GM10847 (cell line): ENCODE measurements around the gene MOSMO.

Experiments
- POLR2A ChIP-seq: IDR thresholded peaks from 2 replicates; pipeline ENCODE4 v1.6.1; 2011; ENCODE audit not compliant: insufficient read length; ENCODE audit errors: extremely low read depth

MOSMO gene

GRCh38 chr16:22103441-22103840, 95.5 kb downstream of the MOSMO start:
- TF ChIP-seq POLR2A: no peak

DNA sequence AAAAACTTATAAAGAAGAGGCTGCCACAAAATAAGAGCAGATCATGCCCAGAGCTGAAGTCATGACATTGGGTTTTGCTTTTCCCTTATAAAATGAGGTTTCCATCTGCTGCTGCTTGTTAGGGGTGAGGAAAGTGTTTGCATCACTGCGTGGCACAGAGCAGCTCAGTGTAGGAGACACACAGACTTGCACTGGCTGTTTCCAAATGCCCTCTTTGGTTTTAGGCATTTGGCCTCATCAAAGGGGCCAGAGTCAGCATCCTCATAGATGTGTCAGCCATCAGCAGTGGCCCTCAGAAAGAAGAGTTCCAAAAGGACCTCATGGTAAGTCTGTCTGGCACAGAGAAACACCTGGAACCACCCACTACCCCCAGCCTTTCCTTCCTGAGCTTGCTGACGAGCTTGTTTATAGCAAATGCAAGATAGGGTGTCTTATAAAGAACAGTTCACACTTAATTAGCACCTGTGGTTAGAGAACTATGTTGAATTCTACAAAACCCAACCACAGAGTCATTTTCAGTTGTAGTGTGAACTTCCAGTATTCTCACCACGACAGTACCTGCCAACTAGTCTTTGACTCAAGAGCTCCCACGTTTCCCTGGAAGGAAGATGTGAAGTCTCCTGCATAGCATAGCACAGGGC, 101.5 kb downstream of the MOSMO start:
- no peak for TF ChIP-seq POLR2A

DNA sequence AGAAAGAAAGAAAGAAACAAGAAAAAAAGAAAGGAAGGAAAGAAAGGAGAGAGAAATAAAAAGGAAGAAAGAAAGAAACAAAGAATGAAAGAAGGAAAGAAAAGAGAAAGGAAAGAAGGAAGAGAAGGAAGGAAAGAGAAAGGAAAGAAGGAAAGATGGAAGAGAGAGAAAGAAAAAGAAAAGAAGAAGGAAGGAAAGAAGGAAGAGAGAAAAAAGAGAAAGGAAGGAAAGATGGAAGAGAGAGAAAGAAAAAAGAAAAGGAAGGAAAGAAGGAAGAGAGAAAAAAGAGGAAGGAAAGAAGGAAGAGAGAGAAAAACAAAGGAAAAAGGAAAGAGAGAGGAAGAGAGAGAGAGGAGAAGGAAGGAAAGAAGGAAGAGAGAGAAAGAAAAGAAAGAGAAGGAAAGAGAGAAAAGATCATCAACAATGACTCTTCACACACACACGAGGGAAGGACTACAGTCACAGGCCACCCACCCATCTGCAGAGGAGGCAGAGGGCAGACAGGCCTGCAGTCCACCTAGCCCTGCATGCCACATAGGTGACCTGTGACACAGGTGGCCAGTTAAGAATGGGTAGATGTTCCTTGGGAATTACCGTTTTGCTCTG, 108.3 kb downstream of the MOSMO start:
- no peak for TF ChIP-seq POLR2A

- TF ChIP-seq POLR2A: no peak
Observed at GRCh38 chr16:22117609-22118008, 109.7 kb downstream of the MOSMO start.

- TF ChIP-seq POLR2A: no peak
Observed at GRCh38 chr16:22120440-22120839, 112.5 kb downstream of the MOSMO start.

GRCh38 chr16:22122239-22122638, 114.3 kb downstream of the MOSMO start:
- no peak for TF ChIP-seq POLR2A

DNA sequence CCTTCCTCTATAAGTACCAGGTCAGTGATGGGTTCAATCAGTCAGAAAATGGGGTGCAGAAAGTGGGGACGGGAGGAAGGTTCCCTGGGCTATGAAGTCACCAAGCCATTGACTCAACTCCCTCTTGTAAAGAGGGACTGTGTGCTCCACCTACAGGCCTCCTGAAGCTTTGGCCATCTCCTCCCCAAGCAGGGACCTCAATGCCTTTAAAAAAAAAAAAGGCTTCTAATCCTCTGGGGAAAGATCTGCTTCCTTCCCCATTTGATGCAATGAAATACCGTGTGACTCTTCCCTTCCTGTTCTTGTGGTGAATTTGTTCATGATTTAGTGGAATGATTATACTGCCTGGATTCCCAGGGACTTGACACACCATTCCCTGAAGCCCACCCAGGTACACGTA, 115.2 kb downstream of the MOSMO start:
- TF ChIP-seq POLR2A: no peak

GRCh38 chr16:22123759-22124490, 116.0 kb downstream of the MOSMO start:
- no peak for TF ChIP-seq POLR2A

- TF ChIP-seq POLR2A: no peak
Observed at GRCh38 chr16:22124583-22125284, 116.8 kb downstream of the MOSMO start.

DNA sequence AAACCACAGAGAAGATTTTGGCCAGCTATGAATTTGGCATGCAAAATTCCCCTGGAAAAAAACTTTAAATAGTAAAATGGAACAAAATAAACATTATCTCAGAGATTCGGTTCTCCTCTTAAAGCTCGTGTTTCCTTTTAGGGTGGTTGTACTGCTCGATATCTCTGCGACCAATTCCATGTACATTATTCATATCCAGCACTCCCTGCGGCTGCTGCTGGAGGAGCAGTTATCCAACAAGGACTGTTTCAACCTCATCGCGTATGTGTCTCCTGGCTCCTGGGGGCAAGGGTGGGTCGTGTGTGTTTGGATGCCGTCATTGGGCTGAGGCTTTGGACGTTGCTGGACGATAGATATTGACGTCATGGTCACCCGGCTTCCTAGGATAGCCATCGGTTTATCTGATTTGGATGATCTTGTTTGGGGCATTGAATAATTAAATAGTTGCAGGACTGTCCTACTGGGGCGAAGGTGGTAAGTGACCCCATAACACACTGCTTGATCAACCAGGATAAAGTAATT, 118.2 kb downstream of the MOSMO start:
- TF ChIP-seq POLR2A: no peak

DNA sequence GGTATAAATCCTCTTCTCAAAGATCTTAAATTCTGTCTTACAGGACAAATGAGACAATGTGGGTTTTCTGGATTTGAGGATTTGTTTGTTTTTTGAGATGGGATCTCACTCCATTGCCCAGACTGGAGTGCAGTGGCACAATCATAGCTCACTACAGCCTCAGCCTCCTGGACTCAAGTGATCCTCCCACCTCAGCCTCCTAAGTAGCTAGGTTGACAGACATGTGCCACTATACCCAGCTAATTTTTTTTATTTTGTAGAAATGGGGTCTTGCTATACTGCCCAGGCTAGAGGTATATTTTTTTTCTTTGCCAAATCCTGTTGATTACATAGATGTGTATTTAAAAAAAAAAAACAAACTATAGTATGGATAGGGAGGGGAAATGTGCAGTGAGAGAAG, 122.6 kb downstream of the MOSMO start:
- no peak for TF ChIP-seq POLR2A

GRCh38 chr16:22132801-22133200, 124.9 kb downstream of the MOSMO start:
- TF ChIP-seq POLR2A: no peak
